GM18511 (cell line): Measurements from ENCODE around the gene PPARA.
"Not testable (repeated sequence)": the region's sequence is repeated elsewhere in the genome, so short reads cannot be mapped to it uniquely, and the experiment has no call there.

Experiments used
- ATAC-seq: cut with Tn5 transposase; IDR thresholded peaks from one replicate; pipeline ENCODE4 v1.9.1; 2021; ENCODE audit warnings: mild to moderate bottlenecking, moderate library complexity; ENCODE audit not compliant: unreplicated experiment

Gene PPARA

GRCh38 chr22:46125816-46126765, 24.2 kb upstream of the PPARA start:
- ATAC-seq = no peak

GRCh38 chr22:46126853-46127385, 23.4 kb upstream of the PPARA start:
- no peak for ATAC-seq

- ATAC-seq = no peak
Measured at GRCh38 chr22:46127556-46127955, 22.8 kb upstream of the PPARA start.

- ATAC-seq = no peak
Measured at GRCh38 chr22:46128606-46129005, 21.7 kb upstream of the PPARA start.

GRCh38 chr22:46129390-46130041, 20.8 kb upstream of the PPARA start:
- ATAC-seq = no peak

- no peak for ATAC-seq
Measured at GRCh38 chr22:46131151-46131587, 19.2 kb upstream of the PPARA start.

- ATAC-seq = not testable (repeated sequence)
Measured at GRCh38 chr22:46132193-46132829, 18.0 kb upstream of the PPARA start.

GRCh38 chr22:46132830-46133587, 17.3 kb upstream of the PPARA start:
- ATAC-seq = no peak

- ATAC-seq = no peak
Measured at GRCh38 chr22:46133588-46133855, 16.8 kb upstream of the PPARA start.

- no peak for ATAC-seq
Measured at GRCh38 chr22:46134111-46134705, 16.1 kb upstream of the PPARA start.

GRCh38 chr22:46135611-46136485, 14.5 kb upstream of the PPARA start:
- ATAC-seq = no peak

- no peak for ATAC-seq
Measured at GRCh38 chr22:46136486-46137217, 13.7 kb upstream of the PPARA start.

GRCh38 chr22:46137218-46137766, 13.0 kb upstream of the PPARA start:
- ATAC-seq = no peak

GRCh38 chr22:46138058-46138797, 12.1 kb upstream of the PPARA start:
- no peak for ATAC-seq

- ATAC-seq = not testable (repeated sequence)
Measured at GRCh38 chr22:46139417-46139816, 10.9 kb upstream of the PPARA start.

GRCh38 chr22:46139895-46140350, 10.4 kb upstream of the PPARA start:
- ATAC-seq = no peak

- no peak for ATAC-seq
Measured at GRCh38 chr22:46140989-46141928, 9.1 kb upstream of the PPARA start.
